NB4 (cell line): ENCODE measurements around the gene TMEM72.

Source experiments
- MYC ChIP-seq: IDR thresholded peaks from 2 replicates; pipeline ENCODE4 v1.6.1; 2011; ENCODE audit warnings: low read depth, low read length
- POLR2A ChIP-seq: IDR thresholded peaks from 2 replicates; pipeline ENCODE4 v1.6.1; 2011; ENCODE audit warnings: mild to moderate bottlenecking; ENCODE audit not compliant: insufficient read length; ENCODE audit errors: extremely low read depth
- TF ChIP-seq, protein P1 (sequence below): IDR thresholded peaks from one replicate; pipeline ENCODE4 v1.5.1; 2012; ENCODE audit warnings: low read depth, low read length
- TF ChIP-seq, protein P2 (sequence below): IDR thresholded peaks from 2 replicates; pipeline ENCODE4 v1.6.1; 2011; ENCODE audit warnings: low read depth, low read length

GRCh38 chr10:44922796-44923545 is 11.8 kb downstream of the TMEM72 start:
- TF ChIP-seq POLR2A (no peak), MYC (no peak)
- TF ChIP-seq, protein P1, sequence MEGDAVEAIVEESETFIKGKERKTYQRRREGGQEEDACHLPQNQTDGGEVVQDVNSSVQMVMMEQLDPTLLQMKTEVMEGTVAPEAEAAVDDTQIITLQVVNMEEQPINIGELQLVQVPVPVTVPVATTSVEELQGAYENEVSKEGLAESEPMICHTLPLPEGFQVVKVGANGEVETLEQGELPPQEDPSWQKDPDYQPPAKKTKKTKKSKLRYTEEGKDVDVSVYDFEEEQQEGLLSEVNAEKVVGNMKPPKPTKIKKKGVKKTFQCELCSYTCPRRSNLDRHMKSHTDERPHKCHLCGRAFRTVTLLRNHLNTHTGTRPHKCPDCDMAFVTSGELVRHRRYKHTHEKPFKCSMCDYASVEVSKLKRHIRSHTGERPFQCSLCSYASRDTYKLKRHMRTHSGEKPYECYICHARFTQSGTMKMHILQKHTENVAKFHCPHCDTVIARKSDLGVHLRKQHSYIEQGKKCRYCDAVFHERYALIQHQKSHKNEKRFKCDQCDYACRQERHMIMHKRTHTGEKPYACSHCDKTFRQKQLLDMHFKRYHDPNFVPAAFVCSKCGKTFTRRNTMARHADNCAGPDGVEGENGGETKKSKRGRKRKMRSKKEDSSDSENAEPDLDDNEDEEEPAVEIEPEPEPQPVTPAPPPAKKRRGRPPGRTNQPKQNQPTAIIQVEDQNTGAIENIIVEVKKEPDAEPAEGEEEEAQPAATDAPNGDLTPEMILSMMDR = no peak
- TF ChIP-seq, protein P2, sequence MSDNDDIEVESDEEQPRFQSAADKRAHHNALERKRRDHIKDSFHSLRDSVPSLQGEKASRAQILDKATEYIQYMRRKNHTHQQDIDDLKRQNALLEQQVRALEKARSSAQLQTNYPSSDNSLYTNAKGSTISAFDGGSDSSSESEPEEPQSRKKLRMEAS = no peak
